ENCODE results near the gene CCDC88B. TPM values are rescaled to one million over a fixed set of nuclear protein-coding genes. Genes with fewer than 3 reads are reported as not detected.

Gene CCDC88B
- total and polyA plus RNA-seq, 10 of the 15 experiments (the other 5 are each of a cell fraction or from before 2014, with no cell fraction given), result 0.24 to 66.0 (median 19.2) TPM

- TF ChIP-seq PML (IDR thresholded peaks at IDR 0.05; ENCODE audit: low read length), result no peak
- TF ChIP-seq MTA3 (IDR thresholded peaks at IDR 0.05; ENCODE audit: borderline replicate concordance, low read length), result no peak
- TF ChIP-seq, protein P1, sequence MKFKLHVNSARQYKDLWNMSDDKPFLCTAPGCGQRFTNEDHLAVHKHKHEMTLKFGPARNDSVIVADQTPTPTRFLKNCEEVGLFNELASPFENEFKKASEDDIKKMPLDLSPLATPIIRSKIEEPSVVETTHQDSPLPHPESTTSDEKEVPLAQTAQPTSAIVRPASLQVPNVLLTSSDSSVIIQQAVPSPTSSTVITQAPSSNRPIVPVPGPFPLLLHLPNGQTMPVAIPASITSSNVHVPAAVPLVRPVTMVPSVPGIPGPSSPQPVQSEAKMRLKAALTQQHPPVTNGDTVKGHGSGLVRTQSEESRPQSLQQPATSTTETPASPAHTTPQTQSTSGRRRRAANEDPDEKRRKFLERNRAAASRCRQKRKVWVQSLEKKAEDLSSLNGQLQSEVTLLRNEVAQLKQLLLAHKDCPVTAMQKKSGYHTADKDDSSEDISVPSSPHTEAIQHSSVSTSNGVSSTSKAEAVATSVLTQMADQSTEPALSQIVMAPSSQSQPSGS (IDR thresholded peaks at IDR 0.05; ENCODE audit: low read length), result no peak
- peak; percentile 99 for TF ChIP-seq HDGF (IDR thresholded peaks at IDR 0.05)
- TF ChIP-seq ESRRA (IDR thresholded peaks at IDR 0.05; ENCODE audit: low read length), result no peak
- TF ChIP-seq IRF4 (IDR thresholded peaks at IDR 0.05; ENCODE audit: low read depth, low read length), result no peak
- no peak for TF ChIP-seq NFYA (IDR thresholded peaks at IDR 0.05; ENCODE audit: borderline replicate concordance, low read depth, low read length)
- no peak for TF ChIP-seq E4F1 (IDR thresholded peaks at IDR 0.05; ENCODE audit: borderline replicate concordance, partially characterized antibody)
- TF ChIP-seq MEF2B (IDR thresholded peaks at IDR 0.05; ENCODE audit: partially characterized antibody, poor library complexity, severe bottlenecking), result no peak
- TF ChIP-seq SMAD1 (IDR thresholded peaks at IDR 0.05; ENCODE audit: low read depth, partially characterized antibody), result no peak
- no peak for TF ChIP-seq BCL11A (IDR thresholded peaks at IDR 0.05; ENCODE audit: low read depth, low read length)
- no peak for TF ChIP-seq RCOR1 (conservative IDR thresholded peaks at IDR 0.05; ENCODE audit: low read depth, low read length)
- peak; percentile 92 for TF ChIP-seq NRF1 (conservative IDR thresholded peaks at IDR 0.05; ENCODE audit: low read depth, low read length)
- no peak for TF ChIP-seq E2F8 (IDR thresholded peaks at IDR 0.05; ENCODE audit: low read depth, partially characterized antibody)
- TF ChIP-seq SP1 (IDR thresholded peaks at IDR 0.05; ENCODE audit: low read depth, low read length), result peak; percentile 52
- TF ChIP-seq IRF3 (IDR thresholded peaks at IDR 0.05), result no peak
- no peak for TF ChIP-seq RELA (IDR thresholded peaks at IDR 0.05; ENCODE audit: borderline replicate concordance, partially characterized antibody)
- no peak for TF ChIP-seq NFXL1 (IDR thresholded peaks at IDR 0.05; ENCODE audit: borderline replicate concordance)
- TF ChIP-seq IKZF1 (conservative IDR thresholded peaks at IDR 0.05), result no peak
- peak; percentile 51; the same call in 1 of the 2 replicates for TF ChIP-seq ELK1 (IDR thresholded peaks at IDR 0.05; ENCODE audit: low read depth, low read length)
- TF ChIP-seq SPI1 (IDR thresholded peaks at IDR 0.05; ENCODE audit: borderline replicate concordance, insufficient read depth, low read depth, low read length), result no peak
- no peak for TF ChIP-seq ATF3 (IDR thresholded peaks at IDR 0.05; ENCODE audit: borderline replicate concordance, extremely low read depth, low read depth, low read length)
Observed at GRCh38 chr11:64305075-64305690, 34.8 kb upstream of the CCDC88B start, which contains the start of gene ESRRA (continued).
